ENCODE data around the gene SLC22A31. TPM values are rescaled to one million over a fixed set of nuclear protein-coding genes. Genes with fewer than 3 reads are reported as not detected.

Gene SLC22A31
- total RNA-seq, 1 experiment from 2014 or later: not detected

DNA sequence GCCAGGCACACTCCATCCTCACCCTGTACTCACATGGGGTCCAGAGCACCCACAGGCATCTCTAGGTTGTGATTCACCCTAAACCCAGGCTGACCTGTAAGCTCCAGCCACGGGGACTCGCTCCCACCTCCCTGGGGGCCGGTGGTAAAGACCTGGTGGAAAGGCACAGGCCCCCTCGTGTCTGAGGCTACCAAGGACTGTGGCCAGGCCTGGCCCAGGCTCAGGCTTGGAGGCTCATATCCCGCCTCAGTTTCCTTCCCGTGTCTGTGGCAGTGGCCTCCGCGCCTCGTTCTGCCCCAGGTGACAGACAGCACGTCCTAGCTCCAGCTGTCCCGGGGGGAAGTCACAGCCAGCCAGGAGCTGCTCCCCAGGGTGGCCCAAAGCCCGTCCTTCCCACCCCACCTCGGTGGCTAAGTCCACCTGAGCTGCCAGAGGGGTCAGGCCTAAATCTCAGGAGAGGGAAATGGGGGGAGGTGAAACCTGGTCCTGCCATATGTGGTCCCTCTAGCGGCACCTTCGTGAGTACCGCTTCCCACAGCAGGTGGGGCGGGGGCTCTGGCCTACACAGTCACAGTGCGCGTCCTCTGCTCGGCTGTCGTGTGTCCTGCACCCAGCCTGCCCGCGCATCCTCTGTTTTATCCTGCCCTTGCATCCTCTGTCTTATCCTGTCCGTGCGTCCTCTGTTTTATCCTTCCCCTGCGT lies 16.2 kb downstream of the SLC22A31 start:
- Mint-ChIP-seq H3K4me1 (ENCODE audit: insufficient read depth, unreplicated experiment) (no peaks in the 10 kb centered on the region), H3K9me3 (ENCODE audit: unreplicated experiment) (no peaks in the 10 kb centered on the region), H3K27me3 (ENCODE audit: insufficient read depth, unreplicated experiment) (no peaks in the 10 kb centered on the region), H3K36me3 (ENCODE audit: insufficient read depth, unreplicated experiment) (peaks cover 4% of the 10 kb centered on the region), H3K4me3 (ENCODE audit: unreplicated experiment) (no peak overlapping the region), H3K27ac (ENCODE audit: low read depth, unreplicated experiment) (no peak overlapping the region)
- no peak for DNase-seq (ENCODE audit: unreplicated experiment)
- intact Hi-C loops (cut with micrococcal nuclease): no loop called here
- BruUV-seq (replicated peaks): no TSS peak
- ChIA-PET CTCF (no interaction called here), POLR2A (no interaction called here)
- TF ChIP-seq, protein P1, sequence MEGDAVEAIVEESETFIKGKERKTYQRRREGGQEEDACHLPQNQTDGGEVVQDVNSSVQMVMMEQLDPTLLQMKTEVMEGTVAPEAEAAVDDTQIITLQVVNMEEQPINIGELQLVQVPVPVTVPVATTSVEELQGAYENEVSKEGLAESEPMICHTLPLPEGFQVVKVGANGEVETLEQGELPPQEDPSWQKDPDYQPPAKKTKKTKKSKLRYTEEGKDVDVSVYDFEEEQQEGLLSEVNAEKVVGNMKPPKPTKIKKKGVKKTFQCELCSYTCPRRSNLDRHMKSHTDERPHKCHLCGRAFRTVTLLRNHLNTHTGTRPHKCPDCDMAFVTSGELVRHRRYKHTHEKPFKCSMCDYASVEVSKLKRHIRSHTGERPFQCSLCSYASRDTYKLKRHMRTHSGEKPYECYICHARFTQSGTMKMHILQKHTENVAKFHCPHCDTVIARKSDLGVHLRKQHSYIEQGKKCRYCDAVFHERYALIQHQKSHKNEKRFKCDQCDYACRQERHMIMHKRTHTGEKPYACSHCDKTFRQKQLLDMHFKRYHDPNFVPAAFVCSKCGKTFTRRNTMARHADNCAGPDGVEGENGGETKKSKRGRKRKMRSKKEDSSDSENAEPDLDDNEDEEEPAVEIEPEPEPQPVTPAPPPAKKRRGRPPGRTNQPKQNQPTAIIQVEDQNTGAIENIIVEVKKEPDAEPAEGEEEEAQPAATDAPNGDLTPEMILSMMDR (IDR thresholded peaks at IDR 0.05; ENCODE audit: unreplicated experiment): no peak

DNA sequence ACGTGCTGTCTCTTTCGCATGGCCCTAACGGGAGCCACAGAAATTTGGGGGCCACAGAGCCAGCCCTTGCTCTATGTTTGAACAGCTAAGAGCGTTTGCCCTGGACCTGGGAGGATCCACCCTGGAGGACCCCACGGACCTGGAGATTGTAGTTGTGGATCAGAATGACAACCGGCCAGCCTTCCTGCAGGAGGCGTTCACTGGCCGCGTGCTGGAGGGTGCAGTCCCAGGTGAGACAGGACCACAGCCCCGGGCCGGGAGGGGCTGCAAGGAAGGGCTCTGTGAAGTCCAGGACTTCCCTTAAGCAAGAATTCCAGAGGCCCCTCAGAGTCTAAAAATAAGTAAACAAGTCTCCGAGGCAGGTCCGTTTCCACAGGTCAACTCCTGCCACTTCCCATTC lies 16.9 kb downstream of the SLC22A31 start:
- BruUV-seq (replicated peaks): no TSS peak
- intact Hi-C loops (cut with micrococcal nuclease): no loop called here
- ChIA-PET POLR2A (no interaction called here), CTCF (no interaction called here)
- peaks cover 4% of the 10 kb centered on the region for H3K36me3 Mint-ChIP-seq (ENCODE audit: insufficient read depth, unreplicated experiment)
- no peak overlapping the region for H3K4me3 Mint-ChIP-seq (ENCODE audit: unreplicated experiment)
- H3K9me3 Mint-ChIP-seq (ENCODE audit: unreplicated experiment): no peaks in the 10 kb centered on the region
- DNase-seq (ENCODE audit: unreplicated experiment): no peak
- no peaks in the 10 kb centered on the region for H3K27me3 Mint-ChIP-seq (ENCODE audit: insufficient read depth, unreplicated experiment)
- H3K4me1 Mint-ChIP-seq (ENCODE audit: insufficient read depth, unreplicated experiment): no peaks in the 10 kb centered on the region
- no peak overlapping the region for H3K27ac Mint-ChIP-seq (ENCODE audit: low read depth, unreplicated experiment)
- TF ChIP-seq, protein P1 (IDR thresholded peaks at IDR 0.05; ENCODE audit: unreplicated experiment): no peak

DNA sequence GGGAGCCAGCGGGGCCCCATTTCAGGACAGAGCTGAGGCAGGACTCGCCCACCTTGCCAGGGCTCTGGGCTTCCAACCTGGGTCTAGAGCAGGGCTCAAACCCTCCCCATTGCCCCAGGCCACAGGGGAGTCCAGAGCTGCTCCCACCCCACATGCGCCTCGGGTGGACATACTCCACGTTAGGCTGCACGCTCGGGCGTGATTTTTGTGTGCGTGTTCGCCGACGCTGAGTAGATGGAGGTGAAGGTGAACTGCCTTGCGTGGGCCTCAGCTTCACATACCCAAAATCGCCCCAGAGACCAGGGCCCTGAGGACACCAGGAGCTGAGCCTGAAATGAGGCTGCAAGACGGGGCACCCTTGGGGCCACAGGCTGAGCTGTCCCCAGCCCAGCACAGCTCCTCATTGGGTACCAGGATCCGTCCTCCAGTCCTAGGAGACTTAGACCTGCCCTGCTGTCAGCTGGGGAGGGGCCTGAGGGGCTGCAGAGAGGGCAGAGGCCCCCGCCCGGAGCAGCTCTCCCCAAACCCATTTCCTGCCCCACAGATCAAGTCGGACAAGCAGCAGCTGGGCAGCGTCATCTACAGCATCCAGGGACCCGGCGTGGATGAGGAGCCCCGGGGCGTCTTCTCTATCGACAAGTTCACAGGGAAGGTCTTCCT lies 20.6 kb downstream of the SLC22A31 start:
- TF ChIP-seq, protein P1 (IDR thresholded peaks at IDR 0.05; ENCODE audit: unreplicated experiment): no peak
- ChIA-PET CTCF (interaction anchor here (1.4 kb wide), 1 partner anchor 13 kb away, joined by 8 read pairs; no protein-coding TSS in a partner anchor), POLR2A (no interaction called here)
- no peaks in the 10 kb centered on the region for H3K27me3 Mint-ChIP-seq (ENCODE audit: insufficient read depth, unreplicated experiment)
- no peaks in the 10 kb centered on the region for H3K4me1 Mint-ChIP-seq (ENCODE audit: insufficient read depth, unreplicated experiment)
- no peak overlapping the region for H3K27ac Mint-ChIP-seq (ENCODE audit: low read depth, unreplicated experiment)
- intact Hi-C loops (cut with micrococcal nuclease): no loop called here
- no peak overlapping the region for H3K4me3 Mint-ChIP-seq (ENCODE audit: unreplicated experiment)
- no peaks in the 10 kb centered on the region for H3K9me3 Mint-ChIP-seq (ENCODE audit: unreplicated experiment)
- no peak for DNase-seq (ENCODE audit: unreplicated experiment)
- H3K36me3 Mint-ChIP-seq (ENCODE audit: insufficient read depth, unreplicated experiment): peaks cover 4% of the 10 kb centered on the region
- BruUV-seq (replicated peaks): no TSS peak

DNA sequence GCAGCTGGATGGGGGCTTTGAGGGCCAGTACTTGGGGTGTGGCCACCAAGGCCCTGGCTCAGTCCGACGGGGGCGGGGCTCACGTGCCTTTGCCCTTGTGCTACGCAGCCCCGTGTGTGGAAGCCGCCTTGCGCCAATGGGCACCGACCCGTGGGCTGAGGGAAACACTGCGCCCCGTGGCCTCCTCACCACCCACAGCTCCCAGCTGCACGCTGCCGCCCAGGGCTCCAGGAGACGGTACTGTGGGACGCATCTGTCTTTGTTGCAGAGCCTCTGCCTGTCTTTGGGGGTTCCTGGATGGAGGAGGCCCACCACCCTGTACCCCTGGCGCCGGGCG lies 21.2 kb downstream of the SLC22A31 start:
- intact Hi-C loops (cut with micrococcal nuclease): no loop called here
- no peaks in the 10 kb centered on the region for H3K4me1 Mint-ChIP-seq (ENCODE audit: insufficient read depth, unreplicated experiment)
- H3K36me3 Mint-ChIP-seq (ENCODE audit: insufficient read depth, unreplicated experiment): peaks cover 4% of the 10 kb centered on the region
- no TSS peak for BruUV-seq (replicated peaks)
- H3K4me3 Mint-ChIP-seq (ENCODE audit: unreplicated experiment): no peak overlapping the region
- no peaks in the 10 kb centered on the region for H3K27me3 Mint-ChIP-seq (ENCODE audit: insufficient read depth, unreplicated experiment)
- ChIA-PET POLR2A (no interaction called here), CTCF (no interaction called here)
- TF ChIP-seq, protein P1 (IDR thresholded peaks at IDR 0.05; ENCODE audit: unreplicated experiment): no peak
- no peak overlapping the region for H3K27ac Mint-ChIP-seq (ENCODE audit: low read depth, unreplicated experiment)
- H3K9me3 Mint-ChIP-seq (ENCODE audit: unreplicated experiment): no peaks in the 10 kb centered on the region
- DNase-seq (ENCODE audit: unreplicated experiment): no peak
